ENCODE data around the gene PLXNC1.

- TF ChIP-seq CTCF (IDR thresholded peaks at IDR 0.05) (no peak), POLR2A (IDR thresholded peaks at IDR 0.05) (no peak)
Observed at GRCh38 chr12:94240171-94240570, 91.8 kb downstream of the PLXNC1 start.
